HepG2 (cell line): ENCODE results near the gene FLRT3. TPM values are rescaled to one million over a fixed set of nuclear protein-coding genes. Genes with fewer than 3 reads are reported as not detected.

Experiments
- ATAC-seq: fragments of 200-7000 bp; cut with Tn5 transposase; 3 replicates; pipeline ENCODE4 v1.9.1; 2020; ENCODE audit warnings: mild to moderate bottlenecking, moderate library complexity
- BruUV-seq: library from RNA; stranded (reverse); fragments of 400-500 nt; replicated peaks from 2 replicates; lab custom pipeline; 2021; lab: Mats Ljungman, UMichigan
- CTCF ChIA-PET: fragments of 300-600 bp; formaldehyde crosslinking; extraction: SDS; loops from one replicate; lab custom pipeline; 2021; ENCODE audit warnings: low total read pairs, inconsistent platforms, low intra/inter-chr PET ratio; lab: Yijun Ruan, JAX
- POLR2A ChIA-PET: fragments of 350-600 bp; sonication (Branson Sonifier 250); formaldehyde crosslinking; loops from one replicate; lab custom pipeline; 2020; ENCODE audit warnings: antibody characterized with exemption, inconsistent platforms; lab: Yijun Ruan, JAX
- DNase-seq: peaks from one replicate; pipeline ENCODE4 v3.0.0-alpha.2; 2015; ENCODE audit warnings: low spot score
- FAIRE-seq: peaks from 3 replicates; lab custom pipeline; 2011; peaks lifted over from hg19 to GRCh38; lab: Jason Lieb, UNC
- H2AFZ ChIP-seq: one replicate; pipeline ENCODE4 v1.6.1; 2011; ENCODE audit warnings: low read length, inconsistent platforms
- H3K27ac ChIP-seq: fragments of 300-600 bp; 3 replicates; pipeline ENCODE4 v1.8.0; 2011; ENCODE audit warnings: mixed run types, mild to moderate bottlenecking, mixed read lengths, low read length, inconsistent platforms; ENCODE audit not compliant: insufficient read depth; ENCODE audit errors: extremely low read length
- H3K27me3 ChIP-seq, 2 experiments: fragments of 200-600 bp in 1 of 2; 2 replicates in 1 of 2; 3 replicates in 1 of 2; pipeline versions ENCODE4 v1.6.0 to v1.8.0; 2011; ENCODE audit warnings: low read length in 2 of 2, mild to moderate bottlenecking in 2 of 2, moderate library complexity in 2 of 2, inconsistent platforms in 1 of 2; ENCODE audit not compliant: insufficient read depth in 2 of 2, control insufficient read depth in 1 of 2
- H3K36me3 ChIP-seq, 2 experiments: fragments of 200-600 bp in 1 of 2; replicated peaks in 1 of 2; 2 replicates in 1 of 2; 3 replicates in 1 of 2; pipeline versions ENCODE4 v1.5.1 to v1.8.0; 2011; ENCODE audit warnings: low read length in 2 of 2, inconsistent platforms in 1 of 2; ENCODE audit not compliant: insufficient read depth in 2 of 2, control insufficient read depth in 1 of 2
- H3K4me1 ChIP-seq: 2 replicates; pipeline ENCODE4 v1.5.1; 2012; ENCODE audit warnings: low read length, inconsistent platforms; ENCODE audit not compliant: insufficient read depth
- H3K4me2 ChIP-seq: 2 replicates; pipeline ENCODE4 v1.6.0; 2011; ENCODE audit warnings: low read depth, low read length, inconsistent platforms
- H3K4me3 ChIP-seq, 3 experiments: fragments of 200-600 bp in 1 of 3; sonication (generic), shearing (Covaris generic) in 1 of 3; replicated peaks in 1 of 3; 2 replicates each; pipeline ENCODE4 v1.5.1; 2011 to 2016; ENCODE audit warnings: low read length in 3 of 3, inconsistent platforms in 2 of 3, low read depth in 2 of 3, mild to moderate bottlenecking in 2 of 3, control low read depth in 1 of 3, mixed read lengths in 1 of 3; ENCODE audit not compliant: insufficient read depth in 1 of 3
- H3K79me2 ChIP-seq: one replicate; pipeline ENCODE4 v1.6.1; 2011; ENCODE audit warnings: low read length, inconsistent platforms; ENCODE audit not compliant: insufficient read depth
- H3K9ac ChIP-seq: 2 replicates; pipeline ENCODE4 v1.6.0; 2011; ENCODE audit warnings: mild to moderate bottlenecking, low read depth, low read length, inconsistent platforms; ENCODE audit not compliant: insufficient read depth
- H3K9me3 ChIP-seq: 2 replicates; pipeline ENCODE4 v1.5.1; 2012; ENCODE audit warnings: mild to moderate bottlenecking, low read length
- H4K20me1 ChIP-seq: 2 replicates; pipeline ENCODE4 v1.6.0; 2011; ENCODE audit warnings: inconsistent platforms, mild to moderate bottlenecking, low read length, moderate library complexity; ENCODE audit not compliant: insufficient read depth
- CREM ChIP-seq, 2 experiments: sonication (generic) in 1 of 2; formaldehyde crosslinking in 1 of 2; IDR thresholded peaks; 2 replicates each; pipeline versions ENCODE4 v1.4.0 to v1.6.1; 2016 to 2020; ENCODE audit warnings: antibody characterized with exemption in 1 of 2, mild to moderate bottlenecking in 1 of 2, missing genetic modification reagents in 1 of 2
- FOXP1 ChIP-seq, 2 experiments: fragments of 450-650 bp in 1 of 2; IDR thresholded peaks; 2 replicates each; pipeline ENCODE4 v1.6.1; 2017 to 2018; ENCODE audit warnings: antibody characterized with exemption in 1 of 2
- NFAT5 ChIP-seq: sonication (generic); formaldehyde crosslinking; IDR thresholded peaks from 2 replicates; pipeline ENCODE4 v1.4.0; 2020; ENCODE audit warnings: missing genetic modification reagents
- WGBS: methylation state at CpG from one replicate; pipeline ENCODE4 v1.1.6; 2017; ENCODE audit warnings: low lambda C conversion rate; 5-methylcytosine and 5-hydroxymethylcytosine counted together
- in situ Hi-C: cut with HindIII; loops from 2 replicates; pipeline ENCODE4 v1.10.0; 2017; ENCODE audit warnings: low pct_unique_long_range_greater_than_20kb; ENCODE audit not compliant: extremely low pct_ligation_motif_present
- intact Hi-C: fragments of 100-400 bp; cut with micrococcal nuclease; formaldehyde crosslinking; loops from one replicate; pipeline ENCODE4 v1.10.0; 2022; ENCODE audit not compliant: unreplicated experiment
- polyA plus RNA-seq, 8 experiments: library from polyadenylated mRNA; depleted of rRNA in 3 of 8; stranded (reverse) in 7 of 8; unstranded in 1 of 8; fragments of >200 nt; fragmentation: Illumina TruSeq in 4 of 8; extraction: Trizol in 4 of 8; gene quantifications; 2 replicates each; pipeline versions ENCODE4 v1.2.1 to v1.2.3, GENCODE V29; 2011 to 2016; ENCODE audit warnings: low read depth in 4 of 8, missing spikeins in 1 of 8, mixed read lengths in 1 of 8; ENCODE audit not compliant: insufficient read depth in 1 of 8
- total RNA-seq, 5 experiments: library from RNA; depleted of rRNA; stranded (reverse); fragments of >200 nt; fragmentation: Illumina TruSeq; extraction: Trizol; gene quantifications; 2 replicates each; pipeline ENCODE4 v1.2.3, GENCODE V29; 2016; ENCODE audit warnings: low read depth in 1 of 5

Gene FLRT3
- total and polyA plus RNA-seq, 2 of the 13 experiments (the other 11 are each of a cell fraction or from before 2014, with no cell fraction given) = 0.44 to 5.3 TPM

GRCh38 chr20:14310977-14311627 is 26.3 kb downstream of the FLRT3 start:
- Histone ChIP-seq H3K27me3 (no peaks in the 10 kb centered on the region), H3K9ac (no peak overlapping the region), H3K9me3 (no peaks in the 10 kb centered on the region), H4K20me1 (no peaks in the 10 kb centered on the region), H3K79me2 (no peaks in the 10 kb centered on the region), H3K36me3 (no peaks in the 10 kb centered on the region), H3K4me3 (no peak overlapping the region), H2AFZ (no peak overlapping the region), H3K4me1 (no peaks in the 10 kb centered on the region)
- DNase-seq (no peak), ATAC-seq (no peak), FAIRE-seq (no peak)
- no TSS peak for BruUV-seq
- ChIA-PET CTCF (no interaction called here), POLR2A (no interaction called here)
- WGBS = 50% methylated on average over 5 of the region's 5 CpGs
- in situ Hi-C loops (no loop called here), intact Hi-C loops (no loop called here)
- TF ChIP-seq NFAT5 (no peak), FOXP1 (IDR thresholded peaks at IDR 0.05) (no peak), FOXP1 (CRISPR knock-in tag; IDR thresholded peaks at IDR 0.05) (no peak), CREM (IDR thresholded peaks at IDR 0.05) (no peak), CREM (CRISPR knock-in tag; IDR thresholded peaks at IDR 0.05) (no peak)
- TF ChIP-seq, all 625 proteins: peak for 0
- no peak overlapping the region for H3K27ac ChIP-seq
- H3K4me2 ChIP-seq = no peak overlapping the region
